NCI-H1105 (cell line): Measurements from ENCODE around the gene ATP10D.
"Not testable (repeated sequence)": the region's sequence is repeated elsewhere in the genome, so short reads cannot be mapped to it uniquely, and the experiment has no call there.

Experiments
- DNase-seq: peaks from one replicate; lab custom pipeline; 2025; lab: John Stamatoyannopoulos, UW

ATP10D gene

GRCh38 chr4:47535567-47536147 is 50.6 kb downstream of the ATP10D start:
- no peak for DNase-seq

GRCh38 chr4:47536966-47537365 is 51.9 kb downstream of the ATP10D start:
- no peak for DNase-seq

- no peak for DNase-seq
Observed at GRCh38 chr4:47538111-47538824, 53.2 kb downstream of the ATP10D start.

GRCh38 chr4:47538825-47539154 is 53.7 kb downstream of the ATP10D start:
- no peak for DNase-seq

- not testable (repeated sequence) for DNase-seq
Observed at GRCh38 chr4:47542640-47543039, 57.6 kb downstream of the ATP10D start.

GRCh38 chr4:47543331-47543730 is 58.3 kb downstream of the ATP10D start:
- DNase-seq: no peak

GRCh38 chr4:47550357-47550756 is 65.3 kb downstream of the ATP10D start:
- not testable (repeated sequence) for DNase-seq

- no peak for DNase-seq
Observed at GRCh38 chr4:47550899-47551548, 65.9 kb downstream of the ATP10D start.

GRCh38 chr4:47551682-47552081 is 66.6 kb downstream of the ATP10D start:
- no peak for DNase-seq

- DNase-seq: no peak
Observed at GRCh38 chr4:47553329-47554125, 68.5 kb downstream of the ATP10D start.

GRCh38 chr4:47555920-47556319 is 70.8 kb downstream of the ATP10D start:
- not testable (repeated sequence) for DNase-seq

GRCh38 chr4:47557255-47557654 is 72.2 kb downstream of the ATP10D start:
- DNase-seq: no peak

GRCh38 chr4:47560682-47561081 is 75.6 kb downstream of the ATP10D start:
- DNase-seq: no peak

- no peak for DNase-seq
Observed at GRCh38 chr4:47561331-47561730, 76.3 kb downstream of the ATP10D start.

GRCh38 chr4:47562297-47562696 is 77.2 kb downstream of the ATP10D start:
- no peak for DNase-seq

GRCh38 chr4:47566566-47566965 is 81.5 kb downstream of the ATP10D start:
- DNase-seq: no peak

- DNase-seq: no peak
Observed at GRCh38 chr4:47566969-47567368, 81.9 kb downstream of the ATP10D start.

- DNase-seq: no peak
Observed at GRCh38 chr4:47567511-47567910, 82.4 kb downstream of the ATP10D start.

- no peak for DNase-seq
Observed at GRCh38 chr4:47570816-47571215, 85.7 kb downstream of the ATP10D start.

- no peak for DNase-seq
Observed at GRCh38 chr4:47572981-47573380, 87.9 kb downstream of the ATP10D start.

GRCh38 chr4:47577779-47578553 is 92.9 kb downstream of the ATP10D start:
- no peak for DNase-seq

- no peak for DNase-seq
Observed at GRCh38 chr4:47579235-47579634, 94.2 kb downstream of the ATP10D start.
